Stimulated activated CD4-positive, alpha-beta T cell treated with anti-CD3 and anti-CD28 coated beads, Interleukin-12 subunit alpha, Interleukin-12 subunit beta, amount 100 ng/mL, for 4 hours (primary cell): ENCODE measurements around the gene ZNF451.

Source experiments
- DNase-seq: peaks from one replicate; pipeline ENCODE4 v3.0.0-alpha.2; 2020

Gene ZNF451

GRCh38 chr6:57209030-57209429, 119.0 kb downstream of the ZNF451 start:
- no peak for DNase-seq

- no peak for DNase-seq
Measured at GRCh38 chr6:57210060-57210459, 120.1 kb downstream of the ZNF451 start.

GRCh38 chr6:57215260-57215659, 125.3 kb downstream of the ZNF451 start:
- DNase-seq = no peak

- no peak for DNase-seq
Measured at GRCh38 chr6:57216235-57217101, 126.5 kb downstream of the ZNF451 start.

GRCh38 chr6:57217270-57217669, 127.3 kb downstream of the ZNF451 start:
- no peak for DNase-seq
